Measurements from ENCODE around the gene SH3PXD2B. TPM values are rescaled to one million over a fixed set of nuclear protein-coding genes. Genes with fewer than 3 reads are reported as not detected.

SH3PXD2B gene
- total and polyA plus RNA-seq, 10 of the 15 experiments (the other 5 are each of a cell fraction or from before 2014, with no cell fraction given): 0.05 to 1.6 (median 0.57) TPM

GRCh38 chr5:172315587-172316493 lies 138.5 kb downstream of the SH3PXD2B start (continued):
- TF ChIP-seq NRF1 (conservative IDR thresholded peaks at IDR 0.05; ENCODE audit: low read depth, low read length) (no peak), BACH1 (IDR thresholded peaks at IDR 0.05; ENCODE audit: borderline replicate concordance) (no peak), MYC (IDR thresholded peaks at IDR 0.05; ENCODE audit: insufficient read depth, insufficient read length, insufficient replicate concordance, low read length, severe bottlenecking) (no peak), IRF5 (IDR thresholded peaks at IDR 0.05; ENCODE audit: borderline replicate concordance) (no peak), ZNF24 (IDR thresholded peaks at IDR 0.05) (no peak), ZBTB33 (IDR thresholded peaks at IDR 0.05) (no peak), TCF12 (IDR thresholded peaks at IDR 0.05; ENCODE audit: low read depth, low read length) (peak; percentile 66), NFYA (IDR thresholded peaks at IDR 0.05; ENCODE audit: borderline replicate concordance, low read depth, low read length) (no peak), RAD21 (IDR thresholded peaks at IDR 0.05; ENCODE audit: insufficient read depth, low read depth, low read length) (peak; percentile 10; the same call in 1 of the 2 replicates), ETV6 (conservative IDR thresholded peaks at IDR 0.05 in 1 of 2, IDR thresholded peaks at IDR 0.05 in 1 of 2; ENCODE audit: borderline replicate concordance in 1 of 2, low read depth in 1 of 2) (peak in 1 of 2 experiments; percentile 81; a peak in 1 of 4 replicates), ZBTB40 (IDR thresholded peaks at IDR 0.05; ENCODE audit: borderline replicate concordance) (no peak), EP300 (IDR thresholded peaks at IDR 0.05; ENCODE audit: borderline replicate concordance in 1 of 2, control insufficient read depth in 1 of 2, low read depth in 2 of 2, low read length in 2 of 2) (no peak), TAF1 (IDR thresholded peaks at IDR 0.05; ENCODE audit: borderline replicate concordance, low read depth, low read length) (no peak), CBX3 (IDR thresholded peaks at IDR 0.05; ENCODE audit: borderline replicate concordance, low read depth) (no peak), NKRF (conservative IDR thresholded peaks at IDR 0.05) (no peak), MEF2B (IDR thresholded peaks at IDR 0.05; ENCODE audit: partially characterized antibody, poor library complexity, severe bottlenecking) (peak; percentile 94), ATF7 (IDR thresholded peaks at IDR 0.05; ENCODE audit: low read depth) (no peak), SMAD1 (IDR thresholded peaks at IDR 0.05; ENCODE audit: low read depth, partially characterized antibody) (no peak)

Measured in GM12878 (cell line).